Measurements from ENCODE around the gene SPNS2.

The SPNS2 gene

DNA sequence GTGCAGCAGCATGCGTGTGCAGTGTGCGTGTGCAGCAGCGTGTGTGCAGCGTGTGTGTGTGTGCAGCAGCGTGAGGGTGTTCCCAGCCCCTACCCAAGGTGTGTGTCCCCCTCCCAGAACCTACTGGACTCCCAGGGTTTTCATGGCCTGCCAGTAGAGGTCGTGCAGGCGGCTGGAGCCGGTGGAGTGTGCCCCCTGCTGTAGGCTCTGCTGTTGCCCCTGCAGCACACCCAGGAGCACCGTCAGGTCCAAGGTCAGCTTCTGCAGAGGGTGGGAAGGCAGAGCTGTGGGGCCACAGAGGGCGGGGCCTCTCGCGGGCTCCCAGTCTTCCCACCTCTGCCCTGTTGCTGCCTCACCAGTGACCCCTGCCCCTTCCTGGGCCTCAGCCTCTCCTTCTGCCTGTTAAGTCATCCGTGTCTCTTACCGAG, 41.6 kb downstream of the SPNS2 start:
- H3K27me3 ChIP-seq (ENCODE audit: insufficient read depth, low read length) = no peaks in the 10 kb centered on the region
- no peak overlapping the region for H3K4me3 ChIP-seq (ENCODE audit: low read depth, low read length)
- H2AFZ ChIP-seq (ENCODE audit: low read length, unreplicated experiment) = no peak overlapping the region
- H3K27ac ChIP-seq (ENCODE audit: low read depth, low read length) = no peak overlapping the region
- peaks cover 12% of the 10 kb centered on the region for H3K4me1 ChIP-seq (ENCODE audit: control insufficient read depth, insufficient read depth, low read length, unreplicated experiment)
- H3K79me2 ChIP-seq (ENCODE audit: control insufficient read depth, insufficient read depth, low read length, unreplicated experiment) = no peaks in the 10 kb centered on the region
- H3K36me3 ChIP-seq (ENCODE audit: insufficient read depth, low read length) = no peaks in the 10 kb centered on the region

DNA sequence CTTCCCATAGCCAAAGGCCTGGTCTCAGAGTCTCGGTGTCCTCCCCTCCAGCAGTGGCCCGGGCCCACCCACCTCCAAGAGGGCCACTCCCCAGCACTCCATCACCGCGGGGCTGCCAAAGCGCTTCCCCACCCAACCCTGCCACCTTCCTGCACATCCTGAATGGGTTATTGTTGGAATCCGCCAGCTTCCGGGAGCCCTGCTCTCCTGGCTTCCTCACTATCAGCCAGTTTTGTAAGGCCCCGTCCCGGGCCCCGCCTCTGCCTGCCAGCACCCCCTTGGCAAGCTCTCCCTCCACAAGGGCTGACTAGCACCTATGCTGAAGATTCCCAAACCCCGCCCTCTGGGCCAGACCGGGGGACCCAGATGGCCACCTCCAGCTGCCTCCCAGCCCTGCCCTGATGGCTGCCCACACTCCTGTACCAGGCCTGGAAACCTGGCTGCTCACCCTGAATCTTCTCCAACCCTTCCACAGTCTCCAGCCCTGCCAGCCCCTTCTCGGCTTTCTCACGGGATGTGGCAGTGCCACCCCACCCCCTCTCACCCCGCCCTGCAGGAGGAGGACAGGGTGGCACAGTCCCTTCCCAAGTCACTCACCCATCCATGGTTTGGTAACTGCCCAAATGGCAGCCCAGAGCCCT, 42.1 kb downstream of the SPNS2 start:
- Histone ChIP-seq H3K27me3 (ENCODE audit: insufficient read depth, low read length) (no peaks in the 10 kb centered on the region), H2AFZ (ENCODE audit: low read length, unreplicated experiment) (no peak overlapping the region), H3K4me3 (ENCODE audit: low read depth, low read length) (no peak overlapping the region), H3K79me2 (ENCODE audit: control insufficient read depth, insufficient read depth, low read length, unreplicated experiment) (no peaks in the 10 kb centered on the region), H3K36me3 (ENCODE audit: insufficient read depth, low read length) (no peaks in the 10 kb centered on the region), H3K4me1 (ENCODE audit: control insufficient read depth, insufficient read depth, low read length, unreplicated experiment) (peaks cover 12% of the 10 kb centered on the region), H3K27ac (ENCODE audit: low read depth, low read length) (no peak overlapping the region)

DNA sequence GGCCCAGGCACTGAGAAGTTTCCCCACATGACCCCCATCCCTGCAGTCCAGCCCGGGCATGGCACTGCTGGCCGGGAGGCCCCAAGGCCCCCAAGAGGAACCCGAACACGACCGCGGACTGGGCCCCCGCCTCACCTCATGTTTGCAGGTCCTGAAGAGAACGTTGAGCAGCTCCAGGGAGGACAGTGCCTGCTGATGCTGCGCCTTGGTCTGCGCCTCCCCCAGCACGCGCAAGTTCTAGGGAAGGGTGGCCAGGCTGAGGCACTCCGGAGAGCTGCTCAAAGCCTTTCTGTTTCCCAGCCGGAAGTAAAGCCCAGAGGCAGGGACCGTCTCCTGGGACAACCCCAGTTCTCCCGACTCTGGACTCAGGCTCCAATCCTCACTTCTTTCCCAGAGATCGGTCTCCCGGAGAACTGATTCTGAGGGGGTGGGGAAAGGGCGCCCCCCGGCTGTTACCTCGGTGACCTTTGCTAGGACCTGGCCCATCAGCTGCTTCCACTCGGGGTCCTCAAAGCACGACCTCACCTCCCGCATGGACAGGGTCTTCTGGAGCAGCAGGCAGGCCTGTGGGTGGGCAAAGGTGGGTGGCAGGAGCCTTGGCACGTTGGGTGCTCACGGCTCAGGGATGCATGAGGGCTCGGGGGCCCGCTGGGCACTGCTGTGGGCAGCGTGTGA, 42.8 kb downstream of the SPNS2 start:
- Histone ChIP-seq H2AFZ (ENCODE audit: low read length, unreplicated experiment) (no peak overlapping the region), H3K27ac (ENCODE audit: low read depth, low read length) (no peak overlapping the region), H3K36me3 (ENCODE audit: insufficient read depth, low read length) (no peaks in the 10 kb centered on the region), H3K4me3 (ENCODE audit: low read depth, low read length) (no peak overlapping the region), H3K4me1 (ENCODE audit: control insufficient read depth, insufficient read depth, low read length, unreplicated experiment) (peaks cover 12% of the 10 kb centered on the region), H3K27me3 (ENCODE audit: insufficient read depth, low read length) (no peaks in the 10 kb centered on the region), H3K79me2 (ENCODE audit: control insufficient read depth, insufficient read depth, low read length, unreplicated experiment) (no peaks in the 10 kb centered on the region)

DNA sequence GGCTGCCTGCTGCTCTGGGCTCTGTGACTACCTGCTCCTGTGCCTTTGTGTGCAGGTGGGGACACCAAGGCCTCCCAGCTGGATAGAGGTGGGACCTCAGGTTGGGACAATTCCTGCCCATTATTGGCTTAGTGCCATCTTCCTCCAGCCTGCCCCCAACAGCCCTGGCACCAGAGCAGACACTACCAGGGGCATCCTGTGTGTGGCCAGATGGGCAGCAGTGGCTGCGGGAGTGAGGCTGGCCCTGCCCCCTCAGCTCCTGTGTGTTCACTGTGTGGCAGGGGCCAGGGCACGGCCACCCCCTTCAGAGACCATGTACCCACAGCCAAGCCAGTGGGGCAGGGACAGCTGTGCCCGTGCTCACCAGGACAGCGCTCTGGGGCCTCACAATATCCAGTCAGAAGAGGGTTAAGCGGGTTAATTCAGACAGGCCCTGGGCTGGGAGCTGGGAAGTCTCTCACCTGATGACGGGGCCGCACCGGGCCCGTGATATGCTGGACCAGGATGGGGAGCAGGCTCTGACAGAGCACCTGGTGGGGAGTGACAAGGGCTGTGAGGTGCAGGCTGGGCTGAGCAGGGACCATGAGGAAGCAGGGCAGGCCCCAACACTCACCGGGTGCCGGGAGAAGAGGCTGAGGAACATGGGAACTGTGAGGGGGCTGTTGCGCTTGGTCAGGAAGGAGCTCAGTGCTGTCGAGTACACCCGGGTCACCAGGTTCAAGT, 43.5 kb downstream of the SPNS2 start:
- no peak overlapping the region for H3K27ac ChIP-seq (ENCODE audit: low read depth, low read length)
- H3K36me3 ChIP-seq (ENCODE audit: insufficient read depth, low read length) = no peaks in the 10 kb centered on the region
- H3K79me2 ChIP-seq (ENCODE audit: control insufficient read depth, insufficient read depth, low read length, unreplicated experiment) = no peaks in the 10 kb centered on the region
- peaks cover 6% of the 10 kb centered on the region for H3K4me1 ChIP-seq (ENCODE audit: control insufficient read depth, insufficient read depth, low read length, unreplicated experiment)
- no peak overlapping the region for H3K4me3 ChIP-seq (ENCODE audit: low read depth, low read length)
- H2AFZ ChIP-seq (ENCODE audit: low read length, unreplicated experiment) = no peak overlapping the region
- no peaks in the 10 kb centered on the region for H3K27me3 ChIP-seq (ENCODE audit: insufficient read depth, low read length)

DNA sequence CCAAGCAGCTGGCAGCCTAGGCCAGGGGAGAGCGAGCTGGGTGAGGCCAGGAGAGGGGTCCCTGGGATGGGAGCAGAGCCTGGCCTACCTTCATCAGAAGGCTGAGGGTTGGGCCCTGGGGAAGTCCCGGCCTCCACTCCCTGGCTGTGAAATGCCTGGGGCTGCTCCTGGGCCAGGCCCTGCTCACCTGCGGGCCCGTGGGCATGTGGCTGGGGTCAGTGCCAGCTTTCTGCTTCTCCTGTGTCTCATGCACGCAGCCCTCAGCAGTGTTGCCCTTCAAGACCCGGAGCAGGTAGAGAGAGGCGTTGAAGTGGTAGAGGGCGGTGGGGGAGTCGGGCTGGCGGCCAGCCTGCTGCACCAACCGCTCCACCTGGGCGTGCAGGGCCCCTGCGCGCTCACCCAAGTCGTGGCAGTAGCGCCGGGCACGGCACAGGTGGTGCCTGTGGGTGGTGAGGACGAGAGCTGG, 44.1 kb downstream of the SPNS2 start:
- Histone ChIP-seq H3K4me3 (ENCODE audit: low read depth, low read length) (no peak overlapping the region), H3K27me3 (ENCODE audit: insufficient read depth, low read length) (no peaks in the 10 kb centered on the region), H2AFZ (ENCODE audit: low read length, unreplicated experiment) (no peak overlapping the region), H3K4me1 (ENCODE audit: control insufficient read depth, insufficient read depth, low read length, unreplicated experiment) (peaks cover under 1% of the 10 kb centered on the region), H3K27ac (ENCODE audit: low read depth, low read length) (no peak overlapping the region), H3K79me2 (ENCODE audit: control insufficient read depth, insufficient read depth, low read length, unreplicated experiment) (no peaks in the 10 kb centered on the region), H3K36me3 (ENCODE audit: insufficient read depth, low read length) (no peaks in the 10 kb centered on the region)

DNA sequence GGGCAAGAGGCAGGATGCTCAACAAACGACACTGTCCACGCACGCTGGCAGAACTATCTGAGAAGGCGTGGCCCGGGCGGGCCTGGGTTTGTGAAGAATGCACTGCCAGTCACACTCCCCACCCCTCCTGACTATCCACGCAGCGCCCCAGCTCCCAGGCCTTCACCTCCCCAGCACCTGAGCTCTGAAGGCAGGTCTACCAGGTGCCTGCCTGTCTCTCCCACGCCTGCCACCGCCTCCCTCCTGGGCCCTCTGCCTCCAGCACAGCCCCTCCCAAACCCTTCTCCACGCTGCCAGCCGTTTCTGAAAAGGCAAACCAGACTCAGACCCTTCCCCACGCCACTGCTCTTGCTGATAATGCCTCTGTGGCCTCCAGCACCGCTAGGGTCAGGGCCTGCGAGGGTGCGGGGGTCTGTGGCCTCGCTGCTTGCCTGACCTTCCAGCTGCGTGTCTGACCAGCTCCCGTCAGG, 44.9 kb downstream of the SPNS2 start:
- Histone ChIP-seq H3K79me2 (ENCODE audit: control insufficient read depth, insufficient read depth, low read length, unreplicated experiment) (no peaks in the 10 kb centered on the region), H3K36me3 (ENCODE audit: insufficient read depth, low read length) (0 out of 2 replicates have a peak, but pooled peaks cover 6% of the 10 kb centered on the region), H3K4me1 (ENCODE audit: control insufficient read depth, insufficient read depth, low read length, unreplicated experiment) (no peaks in the 10 kb centered on the region), H3K27me3 (ENCODE audit: insufficient read depth, low read length) (no peaks in the 10 kb centered on the region), H3K4me3 (ENCODE audit: low read depth, low read length) (no peak overlapping the region), H2AFZ (ENCODE audit: low read length, unreplicated experiment) (no peak overlapping the region), H3K27ac (ENCODE audit: low read depth, low read length) (no peak overlapping the region)

DNA sequence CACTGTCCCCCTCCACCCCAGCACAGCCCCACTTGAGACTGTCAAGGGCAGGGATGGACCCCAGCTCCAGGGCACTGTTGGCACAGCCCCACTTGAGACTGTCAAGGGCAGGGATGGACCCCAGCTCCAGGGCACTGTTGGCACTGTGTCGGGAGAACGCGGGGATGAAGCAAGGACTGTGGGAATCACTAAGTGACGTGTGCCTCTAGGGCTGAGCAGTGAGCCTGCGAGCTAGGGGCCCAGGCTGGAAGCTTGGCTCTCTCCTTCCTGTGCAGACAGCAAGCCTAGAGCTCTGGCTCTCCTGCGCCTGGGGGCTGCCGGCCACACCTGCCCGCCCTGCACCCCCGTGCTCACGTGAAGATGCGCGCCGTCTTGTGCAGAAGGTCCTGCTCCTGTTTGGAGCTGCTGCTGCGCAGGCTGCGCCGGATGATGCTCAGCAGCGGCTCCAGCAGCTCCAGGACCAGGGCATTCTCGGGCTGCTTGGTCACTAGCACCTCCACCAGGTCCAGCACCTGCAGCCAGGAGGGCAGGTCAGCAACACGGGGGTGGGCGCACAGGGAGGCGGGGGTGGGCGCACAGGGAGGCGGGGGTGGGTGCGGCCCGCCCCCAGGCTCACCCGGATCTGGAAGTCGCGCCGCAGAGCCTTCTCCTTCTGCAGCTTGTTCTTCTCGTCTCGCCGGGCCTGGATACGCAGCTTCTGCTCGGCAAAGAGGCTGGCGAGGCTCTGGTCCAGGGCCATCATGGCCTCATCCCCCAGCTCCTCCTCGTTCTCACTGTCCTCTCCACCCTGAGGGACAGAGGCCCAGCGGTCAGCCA, 45.7 kb downstream of the SPNS2 start:
- 0 out of 2 replicates have a peak, but pooled peaks cover 7% of the 10 kb centered on the region for H3K36me3 ChIP-seq (ENCODE audit: insufficient read depth, low read length)
- H3K27me3 ChIP-seq (ENCODE audit: insufficient read depth, low read length) = no peaks in the 10 kb centered on the region
- H3K4me3 ChIP-seq (ENCODE audit: low read depth, low read length) = no peak overlapping the region
- no peak overlapping the region for H2AFZ ChIP-seq (ENCODE audit: low read length, unreplicated experiment)
- H3K4me1 ChIP-seq (ENCODE audit: control insufficient read depth, insufficient read depth, low read length, unreplicated experiment) = peaks cover 3% of the 10 kb centered on the region
- no peak overlapping the region for H3K27ac ChIP-seq (ENCODE audit: low read depth, low read length)
- no peaks in the 10 kb centered on the region for H3K79me2 ChIP-seq (ENCODE audit: control insufficient read depth, insufficient read depth, low read length, unreplicated experiment)

DNA sequence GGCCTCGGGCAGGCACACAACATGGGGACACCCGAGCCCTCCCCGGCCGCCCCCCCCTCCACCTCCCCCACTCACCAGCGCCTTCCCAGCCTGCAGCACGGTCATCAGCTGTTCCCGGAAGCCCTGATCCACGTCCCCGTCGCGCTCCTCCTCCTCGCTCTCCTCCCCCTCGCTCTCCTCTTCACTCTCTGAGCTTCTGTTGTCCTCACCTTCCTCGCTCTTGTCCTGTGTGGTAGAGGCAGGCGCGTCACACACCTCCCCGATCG, 46.2 kb downstream of the SPNS2 start:
- H3K36me3 ChIP-seq (ENCODE audit: insufficient read depth, low read length) = peaks cover 8% of the 10 kb centered on the region; the same call in 1 of the 2 replicates
- no peaks in the 10 kb centered on the region for H3K79me2 ChIP-seq (ENCODE audit: control insufficient read depth, insufficient read depth, low read length, unreplicated experiment)
- H3K4me3 ChIP-seq (ENCODE audit: low read depth, low read length) = no peak overlapping the region
- no peak overlapping the region for H2AFZ ChIP-seq (ENCODE audit: low read length, unreplicated experiment)
- no peak overlapping the region for H3K27ac ChIP-seq (ENCODE audit: low read depth, low read length)
- peaks cover 4% of the 10 kb centered on the region for H3K4me1 ChIP-seq (ENCODE audit: control insufficient read depth, insufficient read depth, low read length, unreplicated experiment)
- H3K27me3 ChIP-seq (ENCODE audit: insufficient read depth, low read length) = no peaks in the 10 kb centered on the region

DNA sequence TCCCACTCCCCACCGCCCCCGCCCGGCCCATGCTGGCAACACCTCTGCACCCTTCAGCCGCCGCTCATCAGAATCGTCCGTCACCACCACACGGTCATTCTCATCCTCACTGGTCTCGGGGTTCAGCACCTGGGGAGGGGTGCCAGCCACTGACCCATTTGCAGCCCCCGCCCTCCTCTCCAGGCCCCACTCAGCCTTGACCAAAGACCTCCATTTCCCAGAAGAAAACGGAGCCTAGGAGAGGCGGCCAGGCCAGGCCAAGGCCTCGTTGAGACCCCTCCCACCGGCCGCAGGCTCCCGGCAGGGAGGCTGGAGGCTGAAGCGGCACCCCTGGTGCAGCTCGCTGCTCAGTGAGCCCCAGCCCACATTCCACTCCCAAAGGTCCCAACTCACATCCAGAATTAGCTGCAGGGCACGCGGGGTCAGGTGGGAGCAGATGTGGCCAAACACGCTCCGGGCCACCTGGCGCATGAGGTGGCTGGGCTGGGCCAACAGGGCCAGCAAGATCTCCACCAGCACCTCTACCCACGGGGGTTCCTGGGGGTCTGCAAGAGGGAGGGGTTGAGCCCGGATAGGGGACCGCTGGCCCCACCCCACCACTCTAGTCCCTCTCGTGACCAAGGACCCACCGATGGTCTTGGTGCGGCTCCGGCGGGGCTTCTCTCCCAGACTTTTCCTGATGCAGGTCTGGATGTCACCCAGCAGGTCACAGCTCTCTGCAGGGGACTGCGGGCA, 46.7 kb downstream of the SPNS2 start:
- Histone ChIP-seq H3K4me1 (ENCODE audit: control insufficient read depth, insufficient read depth, low read length, unreplicated experiment) (peaks cover 4% of the 10 kb centered on the region), H3K27me3 (ENCODE audit: insufficient read depth, low read length) (no peaks in the 10 kb centered on the region), H2AFZ (ENCODE audit: low read length, unreplicated experiment) (no peak overlapping the region), H3K27ac (ENCODE audit: low read depth, low read length) (no peak overlapping the region), H3K36me3 (ENCODE audit: insufficient read depth, low read length) (peaks cover 13% of the 10 kb centered on the region; the same call in 1 of the 2 replicates), H3K4me3 (ENCODE audit: low read depth, low read length) (no peak overlapping the region), H3K79me2 (ENCODE audit: control insufficient read depth, insufficient read depth, low read length, unreplicated experiment) (no peaks in the 10 kb centered on the region)
